ENCODE results near the gene ACOXL.
"Not testable (repeated sequence)": the region's sequence is repeated elsewhere in the genome, so short reads cannot be mapped to it uniquely, and the experiment has no call there.

The ACOXL gene

DNA sequence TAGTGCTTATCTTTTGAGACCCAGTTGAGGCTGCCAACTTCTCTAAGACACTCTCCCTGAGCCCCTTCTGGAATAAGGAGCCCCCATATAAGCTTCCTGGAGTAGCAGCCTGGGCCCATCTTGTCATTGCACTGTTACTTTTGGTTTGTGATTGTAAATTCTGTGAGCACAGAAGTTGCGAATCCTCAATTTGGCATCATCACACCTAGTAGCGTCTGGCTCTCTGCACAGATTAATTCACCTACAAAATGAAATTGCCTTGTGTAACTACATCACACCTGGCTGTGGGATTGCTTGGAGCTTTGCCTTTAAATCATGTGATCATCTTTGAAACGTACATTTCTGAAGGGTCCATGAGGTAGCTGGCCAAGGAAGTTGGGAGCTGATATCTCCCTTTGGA lies 195.2 kb downstream of the ACOXL start:
- DNase-seq (ENCODE audit: low spot score): no peak

DNA sequence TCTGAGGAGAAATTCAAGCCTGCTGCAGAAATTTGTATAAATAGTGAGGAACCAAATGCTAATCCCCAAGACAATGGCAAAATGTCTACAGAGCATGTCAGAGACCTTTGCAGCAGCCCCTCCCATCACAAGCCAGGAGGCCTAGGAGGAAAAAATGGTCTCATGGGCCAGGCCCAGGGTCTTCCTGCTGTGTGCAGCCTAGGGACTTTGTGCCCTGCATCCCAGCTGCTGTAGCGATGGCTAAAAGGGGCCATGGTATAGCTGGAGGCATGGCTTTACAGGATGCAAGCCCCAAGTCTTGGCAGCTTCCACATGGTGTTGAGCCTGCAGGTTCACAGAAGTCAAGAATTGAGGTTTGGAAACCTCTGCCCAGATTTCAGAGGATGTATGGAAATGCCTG lies 197.2 kb downstream of the ACOXL start:
- no peak for DNase-seq (ENCODE audit: low spot score)

DNA sequence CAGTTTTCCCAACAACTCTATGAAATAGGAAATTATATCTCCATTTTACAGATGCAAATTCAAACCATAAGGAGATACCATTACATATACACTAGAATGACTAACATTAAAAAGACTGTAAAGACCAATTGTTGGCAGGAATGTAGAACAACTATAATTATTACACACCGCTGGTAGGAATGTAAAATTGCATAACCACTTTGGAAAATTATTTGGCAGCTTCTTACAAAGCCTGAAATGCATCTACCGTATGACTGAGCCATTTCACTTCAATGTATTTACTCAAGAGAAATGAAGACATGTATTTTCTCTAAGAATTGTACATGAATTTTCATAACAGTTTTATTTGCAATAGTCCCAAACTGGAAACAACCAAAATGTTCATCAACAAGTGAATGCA lies 199.3 kb downstream of the ACOXL start:
- no peak for DNase-seq (ENCODE audit: low spot score)

- DNase-seq (ENCODE audit: low spot score): no peak
Observed at GRCh38 chr2:110933420-110933819, 201.0 kb downstream of the ACOXL start.

GRCh38 chr2:110934948-110935347 lies 202.6 kb downstream of the ACOXL start:
- no peak for DNase-seq (ENCODE audit: low spot score)

- no peak for DNase-seq (ENCODE audit: low spot score)
Observed at GRCh38 chr2:110940376-110940910, 208.1 kb downstream of the ACOXL start.

DNA sequence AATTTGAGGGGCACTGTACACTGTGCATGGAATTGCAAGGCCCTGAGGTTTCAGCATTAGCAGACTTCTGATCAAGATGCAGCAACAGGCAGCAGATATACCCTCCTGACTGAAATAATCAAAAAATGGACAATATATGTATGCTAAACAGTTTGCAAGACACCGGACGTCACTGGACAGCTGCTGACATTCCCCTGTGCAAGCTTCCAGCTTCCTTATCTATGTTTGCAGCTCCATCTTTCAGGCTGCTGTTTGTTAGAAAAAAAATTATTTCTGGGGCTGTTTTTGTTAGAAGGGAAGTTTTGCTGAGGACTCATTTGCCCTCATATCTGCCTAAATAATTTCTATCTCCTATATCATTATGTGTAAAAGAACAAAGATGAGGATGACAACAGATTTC lies 208.9 kb downstream of the ACOXL start:
- DNase-seq (ENCODE audit: low spot score): no peak

DNA sequence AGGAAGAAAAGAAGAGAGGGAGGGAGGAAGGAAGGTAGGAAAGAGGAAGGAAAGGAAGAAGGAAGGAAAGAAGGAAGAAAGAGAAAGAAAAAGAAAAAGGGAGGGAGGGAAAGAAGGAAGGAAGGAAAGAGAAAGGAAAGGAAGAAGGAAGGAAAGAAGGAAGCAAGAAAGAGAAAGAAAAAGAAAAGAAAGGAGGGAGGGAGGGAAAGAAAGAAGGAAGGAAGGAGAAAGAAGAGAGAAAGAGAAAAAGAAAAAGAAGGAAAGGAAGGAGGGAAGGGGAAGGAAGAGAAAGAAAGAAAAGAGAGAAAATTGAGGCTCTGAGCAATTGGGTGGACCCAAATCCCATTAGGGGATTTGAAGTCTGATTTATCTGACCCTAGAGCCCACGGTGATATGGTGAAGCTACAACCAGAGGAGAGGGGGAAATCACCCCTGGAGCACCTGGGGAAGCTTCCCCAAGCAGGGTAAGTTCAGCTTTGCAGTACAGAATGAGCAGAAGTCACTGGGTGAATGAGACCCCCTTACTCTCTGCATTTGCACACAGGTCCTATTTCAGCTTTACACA lies 210.8 kb downstream of the ACOXL start:
- no peak for DNase-seq (ENCODE audit: low spot score)

DNA sequence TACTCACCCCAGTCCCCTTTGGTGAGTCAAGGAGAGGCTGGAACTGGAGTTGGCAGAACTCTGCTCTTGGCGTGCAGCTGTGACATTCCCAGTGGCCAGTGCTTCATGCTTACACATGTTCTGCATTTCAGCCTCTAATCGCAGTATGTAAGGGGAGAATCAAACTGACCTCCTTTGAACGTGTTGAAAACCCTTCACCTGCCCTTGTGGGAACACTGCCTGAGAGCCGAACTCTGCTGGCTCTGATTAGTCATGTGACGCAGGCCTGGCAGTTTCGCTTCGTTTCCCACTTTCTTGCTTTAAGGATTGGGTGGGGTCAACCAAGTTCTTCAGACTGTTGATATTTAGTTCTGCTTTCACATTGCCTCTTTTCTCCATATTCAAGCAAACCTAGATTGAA lies 214.5 kb downstream of the ACOXL start:
- no peak for DNase-seq (ENCODE audit: low spot score)

DNA sequence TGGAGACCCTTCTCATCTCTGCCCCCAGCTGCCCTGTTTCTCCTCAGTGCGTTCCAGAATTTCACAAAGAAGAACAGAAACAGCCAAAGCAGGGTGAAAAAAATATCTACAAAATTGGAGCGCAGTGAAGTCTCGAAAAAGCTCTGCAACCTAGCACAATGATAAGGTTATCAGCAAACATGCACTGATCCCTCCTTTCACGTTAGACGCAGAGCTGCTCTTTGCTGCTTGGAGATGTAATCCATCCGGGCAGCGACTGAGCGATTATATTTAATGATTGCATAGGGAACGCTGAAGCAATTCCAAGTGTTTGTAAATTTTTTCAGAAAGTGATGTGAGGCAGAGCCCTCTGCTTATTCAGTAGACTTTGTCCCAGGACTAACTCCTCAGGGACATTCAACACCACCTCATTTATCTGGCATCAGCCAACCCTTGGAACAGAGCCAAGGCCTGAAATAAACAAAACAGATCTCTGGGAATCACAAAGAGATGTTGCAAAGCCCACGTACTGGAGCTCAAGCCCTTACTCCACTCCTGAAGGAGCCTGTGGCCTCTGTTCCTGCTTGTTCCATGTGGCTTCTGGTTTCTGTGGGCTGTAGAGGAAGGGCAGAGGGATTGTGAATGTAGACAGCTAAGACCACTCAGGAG lies 215.8 kb downstream of the ACOXL start:
- no peak for DNase-seq (ENCODE audit: low spot score)

DNA sequence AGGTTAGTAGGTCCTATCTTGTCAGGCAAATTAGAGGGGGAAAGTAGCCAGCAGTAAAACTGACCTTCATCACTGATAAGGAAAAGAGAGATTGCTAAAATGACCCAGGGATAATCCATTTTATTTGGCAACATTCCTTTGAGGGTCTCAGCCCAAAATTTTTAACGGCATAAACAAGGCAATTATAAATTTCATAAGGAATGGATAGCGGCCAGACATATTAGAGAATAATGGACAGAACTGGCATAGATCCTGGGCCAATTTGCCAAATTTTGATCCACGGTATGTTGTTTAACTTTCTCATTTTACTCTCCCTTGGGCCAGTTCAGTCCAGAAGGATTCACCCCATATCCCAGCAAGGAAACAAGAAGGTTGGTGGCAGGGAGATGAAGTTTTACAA lies 217.9 kb downstream of the ACOXL start:
- no peak for DNase-seq (ENCODE audit: low spot score)

GRCh38 chr2:110955045-110955444 lies 222.7 kb downstream of the ACOXL start:
- no peak for DNase-seq (ENCODE audit: low spot score)

DNA sequence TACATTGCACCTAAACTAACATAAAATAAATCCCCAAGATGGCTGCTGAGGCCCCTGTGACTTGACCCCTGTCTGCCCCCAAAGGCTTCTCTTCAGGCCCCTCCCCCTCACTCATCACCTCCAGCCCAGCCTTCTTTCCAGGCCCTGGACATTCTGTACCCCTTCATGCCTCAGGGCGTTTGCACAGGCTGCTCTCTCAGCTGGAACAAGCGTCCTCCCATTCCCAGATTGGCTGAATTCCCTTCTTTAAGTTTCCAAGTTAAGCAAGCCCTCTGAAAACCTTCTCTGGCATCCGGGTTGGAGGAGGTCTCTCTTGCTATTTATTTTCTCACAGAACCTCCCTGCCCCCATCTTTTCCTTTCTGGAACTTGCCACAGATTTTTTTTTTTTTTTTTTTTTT lies 223.2 kb downstream of the ACOXL start:
- DNase-seq (ENCODE audit: low spot score): no peak

DNA sequence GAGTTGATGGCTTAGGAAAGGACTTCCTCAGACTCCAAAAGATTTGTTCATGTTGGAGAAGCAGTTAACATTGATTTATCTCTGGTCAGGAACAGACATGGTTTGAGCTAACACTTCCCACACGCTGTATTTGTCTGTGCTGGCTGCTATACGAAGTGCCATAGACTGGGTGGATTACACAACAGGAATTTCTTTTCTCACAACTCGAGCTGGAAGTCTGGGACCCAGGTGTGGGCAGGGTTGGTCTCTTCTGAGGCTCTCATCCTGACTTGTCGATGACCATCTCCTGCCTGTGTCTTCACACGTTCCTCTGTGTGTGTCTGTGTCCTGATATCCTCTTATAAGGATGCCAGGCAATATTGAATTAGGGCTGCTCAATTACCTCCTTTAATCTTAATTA lies 224.9 kb downstream of the ACOXL start:
- no peak for DNase-seq (ENCODE audit: low spot score)

DNA sequence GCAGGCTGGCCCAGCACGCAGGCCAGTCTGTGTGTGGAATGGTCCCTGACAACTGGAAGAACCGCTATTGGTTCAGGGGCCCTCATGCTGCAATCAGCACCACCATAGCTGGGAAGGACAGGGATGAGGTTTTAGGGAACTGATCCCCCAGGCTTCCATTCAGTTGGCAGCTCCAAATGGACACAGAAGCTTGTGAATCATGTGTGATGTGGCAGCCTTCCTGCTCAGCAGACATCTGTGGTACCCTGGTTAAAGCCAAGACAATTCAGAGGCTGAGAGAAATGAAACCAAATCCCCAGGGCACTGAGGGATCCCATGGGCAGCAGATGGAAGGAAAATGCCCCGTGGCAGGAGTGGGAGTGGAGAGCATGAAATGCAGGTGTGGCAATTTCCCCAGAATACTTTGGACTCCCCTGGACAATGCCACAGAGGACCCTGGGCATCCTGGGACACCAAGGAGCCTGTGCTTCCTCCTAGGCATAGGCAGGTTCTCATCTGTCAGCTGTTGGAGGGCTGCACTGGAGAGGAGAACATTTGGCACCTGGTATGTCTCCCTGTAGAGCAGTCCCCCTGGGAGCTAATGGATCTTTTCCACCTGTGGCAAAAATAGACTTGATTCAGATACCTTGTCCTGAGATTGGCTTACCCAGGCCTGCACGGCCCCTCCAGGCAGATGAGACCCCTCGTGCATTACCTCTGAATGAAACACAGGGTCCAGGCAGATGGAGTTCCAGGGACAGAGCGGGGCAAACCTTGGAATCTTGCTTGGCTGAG lies 226.2 kb downstream of the ACOXL start:
- no peak for DNase-seq (ENCODE audit: low spot score)

- DNase-seq (ENCODE audit: low spot score): no peak
Observed at GRCh38 chr2:110959198-110959597, 226.8 kb downstream of the ACOXL start.

- no peak for DNase-seq (ENCODE audit: low spot score)
Observed at GRCh38 chr2:110960281-110960680, 227.9 kb downstream of the ACOXL start.

DNA sequence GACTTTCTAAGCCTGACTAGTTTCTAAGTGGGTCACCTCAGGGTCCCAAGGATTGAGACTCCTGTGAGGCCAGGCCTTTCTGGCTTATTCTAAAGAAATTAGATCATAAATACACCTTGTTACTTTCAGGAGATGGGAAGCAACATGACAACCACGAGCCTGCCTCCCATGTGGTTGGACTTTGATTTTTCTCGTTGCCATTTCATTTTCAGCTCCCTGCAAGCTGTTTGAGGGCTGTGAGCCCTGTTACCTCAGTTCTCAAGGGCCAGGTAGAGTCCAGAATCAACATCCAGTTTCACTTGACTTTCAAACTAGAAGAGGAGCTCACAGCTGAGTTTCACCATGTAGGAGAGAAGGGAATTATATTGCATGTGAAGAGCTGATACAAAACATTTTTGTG lies 228.6 kb downstream of the ACOXL start:
- no peak for DNase-seq (ENCODE audit: low spot score)

GRCh38 chr2:110961643-110962042 lies 229.3 kb downstream of the ACOXL start:
- DNase-seq (ENCODE audit: low spot score): not testable (repeated sequence)

GRCh38 chr2:110969696-110970095 lies 237.3 kb downstream of the ACOXL start:
- DNase-seq (ENCODE audit: low spot score): no peak

DNA sequence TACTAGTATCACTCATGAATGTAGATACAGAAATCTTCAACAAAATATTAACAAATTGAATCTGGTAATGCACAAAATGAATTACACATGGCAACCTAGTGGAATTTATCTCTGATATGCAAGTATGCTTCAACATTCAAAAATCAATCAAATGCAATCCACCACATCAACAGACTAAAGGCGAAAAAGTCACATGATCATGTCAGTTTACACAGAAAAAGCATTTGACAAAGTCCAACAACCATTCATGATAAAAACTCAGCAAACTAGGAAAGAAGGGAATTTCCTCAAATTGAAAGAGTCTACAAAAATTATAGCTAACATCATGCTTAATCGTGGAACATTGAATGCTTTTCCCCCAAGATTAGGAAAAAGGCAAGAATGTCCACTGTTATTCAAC lies 237.8 kb downstream of the ACOXL start:
- DNase-seq (ENCODE audit: low spot score): no peak

- no peak for DNase-seq (ENCODE audit: low spot score)
Observed at GRCh38 chr2:110971811-110972210, 239.4 kb downstream of the ACOXL start.

DNA sequence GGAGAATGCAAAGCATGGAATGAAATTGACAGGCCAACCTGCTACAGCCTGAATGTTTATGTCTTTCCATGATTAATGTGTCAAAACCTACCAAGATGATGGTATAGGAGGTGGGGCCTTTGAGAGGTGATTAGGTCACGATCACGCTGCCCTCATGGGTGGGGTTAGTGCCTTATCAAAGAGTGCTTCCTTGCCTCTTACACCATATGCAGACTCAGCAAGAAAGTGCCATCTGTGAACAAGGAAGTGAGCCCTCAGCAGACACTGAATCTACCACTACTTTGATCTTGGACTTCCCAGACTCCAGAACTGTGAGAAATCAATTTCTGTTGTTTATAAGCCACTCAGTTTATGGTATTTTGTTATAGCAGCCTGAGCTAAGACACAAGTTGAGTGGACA lies 240.9 kb downstream of the ACOXL start:
- no peak for DNase-seq (ENCODE audit: low spot score)
